RWPE2 (cell line): Measurements from ENCODE around the gene CUBN.

ENCODE experiments used
- ATAC-seq: fragments of 200-7000 bp; cut with Tn5 transposase; 3 replicates; pipeline ENCODE4 v1.9.1; 2021; ENCODE audit warnings: low read depth
- DNase-seq: peaks from one replicate; pipeline ENCODE4 v3.0.0-alpha.2; 2020; ENCODE audit warnings: low spot score
- H3K27ac ChIP-seq: fragments of 450-650 bp; 2 replicates; pipeline ENCODE4 v1.5.1; 2017; ENCODE audit warnings: mild to moderate bottlenecking; ENCODE audit not compliant: poor library complexity, severe bottlenecking
- H3K27me3 ChIP-seq: fragments of 250-450 bp; sonication (Bioruptor Pico); 2 replicates; pipeline ENCODE4 v1.5.1; 2021; ENCODE audit warnings: mild to moderate bottlenecking, moderate library complexity; ENCODE audit not compliant: insufficient read depth, poor library complexity, severe bottlenecking
- H3K36me3 ChIP-seq: fragments of 250-450 bp; sonication (Bioruptor Pico); 2 replicates; pipeline ENCODE4 v1.5.1; 2020; ENCODE audit warnings: low read depth, mild to moderate bottlenecking, moderate library complexity
- H3K4me1 ChIP-seq: fragments of 250-450 bp; sonication (Bioruptor Pico); 2 replicates; pipeline ENCODE4 v1.5.1; 2021; ENCODE audit warnings: mild to moderate bottlenecking, moderate library complexity; ENCODE audit not compliant: insufficient read depth, poor library complexity, severe bottlenecking
- H3K4me3 ChIP-seq: fragments of 250-450 bp; sonication (Bioruptor Pico); 2 replicates; pipeline ENCODE4 v1.5.1; 2021; ENCODE audit warnings: mild to moderate bottlenecking, moderate library complexity; ENCODE audit not compliant: severe bottlenecking
- H3K9me3 ChIP-seq: fragments of 250-450 bp; sonication (Bioruptor Pico); 2 replicates; pipeline ENCODE4 v1.5.1; 2021; ENCODE audit warnings: mild to moderate bottlenecking, moderate library complexity; ENCODE audit not compliant: severe bottlenecking
- TF ChIP-seq, protein P1 (sequence below): fragments of 450-650 bp; IDR thresholded peaks from one replicate; pipeline ENCODE4 v1.5.1; 2017; ENCODE audit warnings: mild to moderate bottlenecking, moderate library complexity; ENCODE audit not compliant: poor library complexity, severe bottlenecking

The CUBN gene

DNA sequence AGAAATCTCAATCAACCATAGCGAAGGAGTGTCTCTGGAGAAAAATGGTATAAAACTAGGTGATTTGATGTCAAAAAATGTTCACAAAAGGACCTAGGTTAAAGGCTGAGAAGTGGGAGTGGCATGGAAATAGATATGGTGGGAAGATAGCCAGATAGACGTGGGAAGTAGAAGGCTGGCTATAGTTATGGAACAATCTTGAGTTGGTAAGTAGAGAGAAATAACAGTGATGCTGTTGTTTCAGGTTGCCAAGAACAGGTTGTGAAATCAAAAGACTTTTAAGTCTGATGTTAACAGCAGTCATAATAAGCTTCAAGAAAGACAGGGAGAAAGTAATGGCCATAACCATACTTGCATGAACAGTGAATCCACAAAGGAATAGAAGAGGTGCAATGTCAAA lies 206.3 kb downstream of the CUBN start:
- Histone ChIP-seq H3K36me3 (no peaks in the 10 kb centered on the region), H3K27me3 (no peaks in the 10 kb centered on the region), H3K9me3 (no peaks in the 10 kb centered on the region), H3K27ac (no peak overlapping the region), H3K4me3 (no peak overlapping the region), H3K4me1 (no peaks in the 10 kb centered on the region)
- TF ChIP-seq, protein P1, sequence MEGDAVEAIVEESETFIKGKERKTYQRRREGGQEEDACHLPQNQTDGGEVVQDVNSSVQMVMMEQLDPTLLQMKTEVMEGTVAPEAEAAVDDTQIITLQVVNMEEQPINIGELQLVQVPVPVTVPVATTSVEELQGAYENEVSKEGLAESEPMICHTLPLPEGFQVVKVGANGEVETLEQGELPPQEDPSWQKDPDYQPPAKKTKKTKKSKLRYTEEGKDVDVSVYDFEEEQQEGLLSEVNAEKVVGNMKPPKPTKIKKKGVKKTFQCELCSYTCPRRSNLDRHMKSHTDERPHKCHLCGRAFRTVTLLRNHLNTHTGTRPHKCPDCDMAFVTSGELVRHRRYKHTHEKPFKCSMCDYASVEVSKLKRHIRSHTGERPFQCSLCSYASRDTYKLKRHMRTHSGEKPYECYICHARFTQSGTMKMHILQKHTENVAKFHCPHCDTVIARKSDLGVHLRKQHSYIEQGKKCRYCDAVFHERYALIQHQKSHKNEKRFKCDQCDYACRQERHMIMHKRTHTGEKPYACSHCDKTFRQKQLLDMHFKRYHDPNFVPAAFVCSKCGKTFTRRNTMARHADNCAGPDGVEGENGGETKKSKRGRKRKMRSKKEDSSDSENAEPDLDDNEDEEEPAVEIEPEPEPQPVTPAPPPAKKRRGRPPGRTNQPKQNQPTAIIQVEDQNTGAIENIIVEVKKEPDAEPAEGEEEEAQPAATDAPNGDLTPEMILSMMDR: no peak
- ATAC-seq (no peak), DNase-seq (no peak)

DNA sequence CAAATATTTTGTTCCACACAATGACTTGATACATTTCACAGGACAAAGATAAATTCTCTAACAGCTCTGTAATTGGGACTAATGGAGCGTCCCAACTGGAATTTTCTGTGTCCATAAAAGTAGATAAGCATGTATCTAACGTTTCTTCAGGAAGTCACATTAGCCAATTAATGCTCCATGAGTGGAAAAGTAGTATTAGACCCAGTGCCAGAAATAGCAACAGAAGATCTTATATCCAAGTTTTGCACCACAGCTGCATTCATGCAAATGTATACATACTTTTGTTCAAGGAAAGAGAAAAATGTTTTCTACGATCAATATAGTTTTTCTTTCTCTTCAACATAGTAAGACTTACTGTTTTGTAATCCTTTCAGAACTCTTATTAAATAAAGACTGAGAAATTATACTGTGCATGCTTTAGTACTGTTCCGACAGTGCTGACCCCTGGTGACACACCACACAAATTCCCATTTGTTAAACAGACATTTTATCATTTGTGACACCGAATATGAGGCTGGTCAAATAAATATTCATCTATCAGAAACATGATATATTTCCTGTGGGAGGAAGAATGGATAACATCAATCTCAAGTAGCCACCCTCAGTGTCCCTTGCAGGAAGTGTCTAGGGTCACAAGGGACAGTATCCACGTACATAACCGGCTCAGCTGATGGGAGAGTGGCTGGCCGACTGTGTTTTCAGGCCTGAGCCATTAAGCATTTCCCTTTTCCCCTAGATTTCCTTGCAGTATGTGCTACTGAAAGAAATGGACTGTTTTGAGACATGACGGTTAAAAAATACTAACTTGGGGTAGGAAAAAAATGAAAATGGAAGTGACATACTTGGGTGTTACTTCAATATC lies 210.3 kb downstream of the CUBN start:
- Histone ChIP-seq H3K36me3 (no peaks in the 10 kb centered on the region), H3K9me3 (no peaks in the 10 kb centered on the region), H3K27me3 (no peaks in the 10 kb centered on the region), H3K4me3 (no peak overlapping the region), H3K4me1 (no peaks in the 10 kb centered on the region), H3K27ac (no peak overlapping the region)
- no peak for DNase-seq
- TF ChIP-seq, protein P1: no peak
- no peak for ATAC-seq

DNA sequence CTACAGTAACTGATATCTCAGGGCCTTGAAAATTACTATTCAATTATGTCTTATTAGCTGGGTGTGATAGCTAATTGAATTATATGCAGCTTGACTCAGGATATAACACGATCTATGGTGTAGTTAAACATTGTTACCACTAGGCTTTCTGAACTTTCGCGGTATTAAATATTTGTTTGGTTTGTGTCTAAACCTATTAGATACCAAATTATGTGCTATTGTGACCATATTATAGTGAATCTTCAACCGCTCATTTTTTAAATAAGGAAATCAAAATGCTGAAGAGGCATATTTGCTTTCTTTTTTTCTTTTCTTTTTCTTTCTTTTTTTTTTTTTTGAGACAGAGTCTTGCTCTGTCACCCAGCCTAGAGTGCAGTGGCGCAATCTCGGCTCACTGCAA lies 213.1 kb downstream of the CUBN start:
- DNase-seq (no peak), ATAC-seq (no peak)
- H3K4me1 ChIP-seq: no peaks in the 10 kb centered on the region
- H3K27me3 ChIP-seq: no peaks in the 10 kb centered on the region
- no peak overlapping the region for H3K4me3 ChIP-seq
- H3K27ac ChIP-seq: no peak overlapping the region
- H3K36me3 ChIP-seq: no peaks in the 10 kb centered on the region
- TF ChIP-seq, protein P1: no peak
- no peaks in the 10 kb centered on the region for H3K9me3 ChIP-seq

DNA sequence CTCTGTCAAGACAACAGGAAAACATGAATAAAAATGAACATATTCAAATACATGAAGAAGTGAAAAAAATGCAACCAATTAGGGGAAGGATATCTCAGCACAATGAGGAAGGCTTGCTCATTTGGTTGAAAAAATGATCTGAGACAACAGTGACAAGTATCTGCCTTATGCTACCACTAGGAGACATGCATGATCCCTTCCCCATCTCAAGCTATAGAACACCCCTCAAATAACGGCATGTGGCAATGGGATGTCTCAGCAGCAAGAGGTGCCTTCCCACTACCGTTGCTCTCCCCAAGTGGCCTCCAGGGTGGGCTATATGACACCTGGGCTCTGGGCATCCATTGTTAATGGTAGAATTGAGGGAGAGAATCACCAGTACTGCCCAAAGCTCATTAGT lies 214.3 kb downstream of the CUBN start:
- no peak overlapping the region for H3K4me3 ChIP-seq
- no peaks in the 10 kb centered on the region for H3K36me3 ChIP-seq
- no peak overlapping the region for H3K27ac ChIP-seq
- ATAC-seq (no peak), DNase-seq (no peak)
- TF ChIP-seq, protein P1: no peak
- H3K27me3 ChIP-seq: no peaks in the 10 kb centered on the region
- H3K9me3 ChIP-seq: no peaks in the 10 kb centered on the region
- H3K4me1 ChIP-seq: no peaks in the 10 kb centered on the region

DNA sequence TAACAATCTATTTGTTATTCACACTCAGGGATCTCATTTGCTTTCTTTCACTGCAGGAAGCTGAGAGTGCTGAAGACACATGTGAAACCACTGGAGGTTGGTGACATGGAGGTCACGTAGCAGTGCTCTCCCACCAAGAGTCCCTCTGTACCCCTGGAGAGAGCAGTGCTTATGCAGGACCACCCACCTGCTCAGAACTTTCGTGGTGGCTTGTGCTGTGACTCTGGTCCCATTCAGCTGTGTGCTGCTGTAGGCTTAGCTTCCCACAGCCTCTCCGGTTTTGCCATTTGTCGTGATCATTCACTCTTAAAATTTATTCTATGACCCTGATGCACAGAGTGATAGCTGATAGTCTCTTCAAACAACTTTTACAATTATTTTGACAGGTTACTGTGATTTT lies 216.3 kb downstream of the CUBN start:
- Histone ChIP-seq H3K27me3 (no peaks in the 10 kb centered on the region), H3K4me3 (no peak overlapping the region), H3K36me3 (no peaks in the 10 kb centered on the region), H3K4me1 (no peaks in the 10 kb centered on the region), H3K27ac (no peak overlapping the region), H3K9me3 (no peaks in the 10 kb centered on the region)
- ATAC-seq (no peak), DNase-seq (no peak)
- TF ChIP-seq, protein P1: no peak
